GM23248 (cell line): ENCODE measurements around the gene EGFR.

Experiments
- EZH2 ChIP-seq: fragments of 200-600 bp; sonication (generic); IDR thresholded peaks from 2 replicates; pipeline ENCODE4 v1.6.1; 2018; ENCODE audit warnings: antibody characterized with exemption, mild to moderate bottlenecking; ENCODE audit not compliant: insufficient read depth, poor library complexity, severe bottlenecking
- EZH2phosphoT487 ChIP-seq: fragments of 200-600 bp; sonication (generic); IDR thresholded peaks from 2 replicates; pipeline ENCODE4 v1.6.1; 2018; ENCODE audit warnings: antibody characterized with exemption, moderate library complexity, mild to moderate bottlenecking, low read depth; ENCODE audit not compliant: insufficient read depth

DNA sequence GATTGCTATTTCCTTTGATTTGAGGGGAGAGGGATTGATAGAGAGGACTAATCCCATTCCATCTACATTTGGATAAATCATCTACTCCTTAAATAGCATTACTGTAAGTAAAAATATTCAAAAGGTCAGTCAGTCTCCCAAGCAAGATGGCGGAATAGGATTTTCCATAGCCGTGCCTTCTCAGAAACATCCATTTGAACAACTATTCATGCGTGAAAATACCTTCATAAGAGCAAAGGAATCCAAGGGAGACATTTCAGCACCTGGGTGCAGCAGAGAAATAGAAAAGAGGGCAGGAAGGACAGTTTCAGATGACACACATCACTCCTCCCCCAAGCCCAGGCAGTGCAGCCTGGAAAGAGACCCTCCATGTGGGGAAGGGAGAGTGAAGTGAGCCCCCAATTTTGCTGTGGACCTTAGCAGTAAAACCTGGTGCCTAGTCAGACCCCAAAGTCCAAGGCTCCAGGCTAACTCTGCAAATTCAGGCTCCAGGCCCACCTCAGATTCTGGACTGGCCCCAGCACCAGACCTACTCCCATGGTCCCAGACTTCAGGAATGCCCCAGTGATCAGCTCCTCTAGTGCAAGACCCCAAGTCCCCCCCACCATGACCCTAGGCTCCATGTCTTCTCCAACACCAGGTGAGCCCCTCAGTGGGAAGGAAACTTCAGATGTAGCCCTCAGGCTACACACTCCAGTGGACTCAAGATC is 242.0 kb downstream of the EGFR start:
- TF ChIP-seq EZH2 = no peak
- TF ChIP-seq EZH2phosphoT487 = no peak
